Esophagus squamous epithelium (tissue), 4 donors: ENCODE measurements around the gene CSPG5.

Experiments used
- CTCF ChIP-seq, 6 experiments: fragments of 450-650 bp in 4 of 6; fragments of 200-600 bp in 2 of 6; sonication (generic) in 2 of 6; IDR thresholded peaks; one replicate each; pipeline ENCODE4 v1.5.1; 2016 to 2019; ENCODE audit warnings: antibody characterized with exemption in 6 of 6, mild to moderate bottlenecking in 4 of 6, moderate library complexity in 4 of 6
- POLR2A ChIP-seq, 4 donors: fragments of 450-650 bp; IDR thresholded peaks; one replicate each; pipeline ENCODE4 v1.6.1; 2017; ENCODE audit warnings: antibody characterized with exemption in 4 of 4, mild to moderate bottlenecking in 4 of 4, moderate library complexity in 3 of 4

GRCh38 chr3:47588053-47588452 lies 9.4 kb upstream of the CSPG5 start:
- TF ChIP-seq POLR2A (IDR thresholded peaks at IDR 0.05) (no peak), CTCF (IDR thresholded peaks at IDR 0.05) (no peak)
